Measurements from ENCODE around the gene GGA3.

Gene GGA3

GRCh38 chr17:75269844-75270217 is 8.4 kb upstream of the GGA3 start:
- TF ChIP-seq TCF12 (IDR thresholded peaks at IDR 0.05; ENCODE audit: low read depth) (no peak), CREB1 (IDR thresholded peaks at IDR 0.05; ENCODE audit: low read depth) (no peak), CEBPB (IDR thresholded peaks at IDR 0.05) (no peak), TEAD4 (IDR thresholded peaks at IDR 0.05) (no peak), TAF1 (IDR thresholded peaks at IDR 0.05; ENCODE audit: low read depth) (no peak), FOXM1 (IDR thresholded peaks at IDR 0.05; ENCODE audit: borderline replicate concordance, low read depth) (no peak), EP300 (IDR thresholded peaks at IDR 0.05; ENCODE audit: borderline replicate concordance) (no peak), ZBTB7A (IDR thresholded peaks at IDR 0.05; ENCODE audit: low read depth) (no peak), YY1 (IDR thresholded peaks at IDR 0.05; ENCODE audit: low read depth) (no peak), NFIC (IDR thresholded peaks at IDR 0.05) (no peak), RAD21 (IDR thresholded peaks at IDR 0.05; ENCODE audit: low read depth) (no peak), EGR1 (IDR thresholded peaks at IDR 0.05) (no peak)
- TF ChIP-seq, protein P1, sequence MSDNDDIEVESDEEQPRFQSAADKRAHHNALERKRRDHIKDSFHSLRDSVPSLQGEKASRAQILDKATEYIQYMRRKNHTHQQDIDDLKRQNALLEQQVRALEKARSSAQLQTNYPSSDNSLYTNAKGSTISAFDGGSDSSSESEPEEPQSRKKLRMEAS (IDR thresholded peaks at IDR 0.05) = no peak
- TF ChIP-seq, protein P2, sequence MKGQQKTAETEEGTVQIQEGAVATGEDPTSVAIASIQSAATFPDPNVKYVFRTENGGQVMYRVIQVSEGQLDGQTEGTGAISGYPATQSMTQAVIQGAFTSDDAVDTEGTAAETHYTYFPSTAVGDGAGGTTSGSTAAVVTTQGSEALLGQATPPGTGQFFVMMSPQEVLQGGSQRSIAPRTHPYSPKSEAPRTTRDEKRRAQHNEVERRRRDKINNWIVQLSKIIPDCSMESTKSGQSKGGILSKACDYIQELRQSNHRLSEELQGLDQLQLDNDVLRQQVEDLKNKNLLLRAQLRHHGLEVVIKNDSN (IDR thresholded peaks at IDR 0.05) = no peak
- TF ChIP-seq, protein P3, sequence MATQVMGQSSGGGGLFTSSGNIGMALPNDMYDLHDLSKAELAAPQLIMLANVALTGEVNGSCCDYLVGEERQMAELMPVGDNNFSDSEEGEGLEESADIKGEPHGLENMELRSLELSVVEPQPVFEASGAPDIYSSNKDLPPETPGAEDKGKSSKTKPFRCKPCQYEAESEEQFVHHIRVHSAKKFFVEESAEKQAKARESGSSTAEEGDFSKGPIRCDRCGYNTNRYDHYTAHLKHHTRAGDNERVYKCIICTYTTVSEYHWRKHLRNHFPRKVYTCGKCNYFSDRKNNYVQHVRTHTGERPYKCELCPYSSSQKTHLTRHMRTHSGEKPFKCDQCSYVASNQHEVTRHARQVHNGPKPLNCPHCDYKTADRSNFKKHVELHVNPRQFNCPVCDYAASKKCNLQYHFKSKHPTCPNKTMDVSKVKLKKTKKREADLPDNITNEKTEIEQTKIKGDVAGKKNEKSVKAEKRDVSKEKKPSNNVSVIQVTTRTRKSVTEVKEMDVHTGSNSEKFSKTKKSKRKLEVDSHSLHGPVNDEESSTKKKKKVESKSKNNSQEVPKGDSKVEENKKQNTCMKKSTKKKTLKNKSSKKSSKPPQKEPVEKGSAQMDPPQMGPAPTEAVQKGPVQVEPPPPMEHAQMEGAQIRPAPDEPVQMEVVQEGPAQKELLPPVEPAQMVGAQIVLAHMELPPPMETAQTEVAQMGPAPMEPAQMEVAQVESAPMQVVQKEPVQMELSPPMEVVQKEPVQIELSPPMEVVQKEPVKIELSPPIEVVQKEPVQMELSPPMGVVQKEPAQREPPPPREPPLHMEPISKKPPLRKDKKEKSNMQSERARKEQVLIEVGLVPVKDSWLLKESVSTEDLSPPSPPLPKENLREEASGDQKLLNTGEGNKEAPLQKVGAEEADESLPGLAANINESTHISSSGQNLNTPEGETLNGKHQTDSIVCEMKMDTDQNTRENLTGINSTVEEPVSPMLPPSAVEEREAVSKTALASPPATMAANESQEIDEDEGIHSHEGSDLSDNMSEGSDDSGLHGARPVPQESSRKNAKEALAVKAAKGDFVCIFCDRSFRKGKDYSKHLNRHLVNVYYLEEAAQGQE (IDR thresholded peaks at IDR 0.05; ENCODE audit: low read depth) = no peak

DNA sequence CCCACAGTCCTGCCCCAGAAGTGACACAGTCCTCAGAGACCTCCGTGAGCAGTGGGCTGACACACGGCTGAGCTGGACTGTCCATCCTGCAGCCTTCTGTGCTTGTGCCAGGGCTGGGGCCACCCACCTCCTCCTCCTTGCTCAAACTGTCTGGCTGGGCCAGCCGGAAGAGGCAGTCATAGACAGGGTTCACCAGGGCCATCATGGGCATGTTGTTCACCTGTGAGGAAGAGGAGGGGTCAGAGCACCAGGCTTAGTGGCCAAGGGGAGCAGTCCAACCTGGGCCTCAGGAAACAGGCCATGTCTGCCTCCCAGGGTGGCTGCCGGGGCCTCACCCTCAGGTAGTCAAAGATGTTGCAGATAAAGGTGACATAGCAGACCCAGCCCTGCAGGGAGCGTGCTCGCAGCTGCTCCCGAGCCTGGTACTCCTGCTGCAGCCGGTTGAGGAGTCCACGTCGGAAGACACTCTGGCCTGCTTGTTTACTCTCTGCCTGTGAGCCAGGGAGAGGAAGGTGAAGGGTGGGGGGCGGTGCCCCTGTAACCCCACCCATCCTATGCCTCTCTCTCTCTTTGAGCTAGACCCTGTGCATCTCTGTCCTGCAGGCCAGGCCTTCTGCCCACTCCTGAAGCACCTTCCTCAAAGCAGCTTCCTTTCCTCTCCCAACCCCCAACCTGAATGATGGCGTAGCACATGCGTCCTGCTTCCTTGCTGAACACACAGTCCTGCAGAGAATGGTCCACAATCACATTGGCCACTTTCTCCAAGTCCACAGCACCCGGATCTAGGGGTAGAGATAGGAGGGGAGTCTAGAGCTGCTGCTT is 6.2 kb upstream of the GGA3 start:
- TF ChIP-seq RAD21 (IDR thresholded peaks at IDR 0.05; ENCODE audit: low read depth) = no peak
- TF ChIP-seq TCF12 (IDR thresholded peaks at IDR 0.05; ENCODE audit: low read depth) = no peak
- TF ChIP-seq YY1 (IDR thresholded peaks at IDR 0.05; ENCODE audit: low read depth) = no peak
- TF ChIP-seq, protein P2 (IDR thresholded peaks at IDR 0.05) = no peak
- TF ChIP-seq, protein P1 (IDR thresholded peaks at IDR 0.05) = no peak
- no peak for TF ChIP-seq TEAD4 (IDR thresholded peaks at IDR 0.05)
- TF ChIP-seq CREB1 (IDR thresholded peaks at IDR 0.05; ENCODE audit: low read depth) = no peak
- TF ChIP-seq, protein P3 (IDR thresholded peaks at IDR 0.05; ENCODE audit: low read depth) = no peak
- TF ChIP-seq TAF1 (IDR thresholded peaks at IDR 0.05; ENCODE audit: low read depth) = no peak
- TF ChIP-seq FOXM1 (IDR thresholded peaks at IDR 0.05; ENCODE audit: borderline replicate concordance, low read depth) = no peak
- no peak for TF ChIP-seq CEBPB (IDR thresholded peaks at IDR 0.05)
- no peak for TF ChIP-seq NFIC (IDR thresholded peaks at IDR 0.05)
- TF ChIP-seq EGR1 (IDR thresholded peaks at IDR 0.05) = no peak
- TF ChIP-seq EP300 (IDR thresholded peaks at IDR 0.05; ENCODE audit: borderline replicate concordance) = no peak
- TF ChIP-seq ZBTB7A (IDR thresholded peaks at IDR 0.05; ENCODE audit: low read depth) = no peak

DNA sequence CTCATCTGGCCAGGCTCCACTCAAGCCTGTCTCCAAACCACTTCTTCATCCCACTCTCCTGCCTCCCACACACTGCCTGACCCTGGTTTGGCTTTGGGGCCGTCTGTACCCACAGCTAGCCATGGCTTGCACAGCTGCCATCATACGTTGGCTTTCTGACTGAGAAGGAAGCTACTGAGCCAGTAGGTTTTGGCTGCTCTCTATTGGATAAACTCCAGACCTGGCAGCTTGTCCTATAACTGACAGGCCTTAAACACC is 5.7 kb upstream of the GGA3 start:
- TF ChIP-seq YY1 (IDR thresholded peaks at IDR 0.05; ENCODE audit: low read depth) (no peak), CEBPB (IDR thresholded peaks at IDR 0.05) (no peak), TCF12 (IDR thresholded peaks at IDR 0.05; ENCODE audit: low read depth) (no peak), EGR1 (IDR thresholded peaks at IDR 0.05) (no peak), RAD21 (IDR thresholded peaks at IDR 0.05; ENCODE audit: low read depth) (no peak), FOXM1 (IDR thresholded peaks at IDR 0.05; ENCODE audit: borderline replicate concordance, low read depth) (no peak), TEAD4 (IDR thresholded peaks at IDR 0.05) (no peak), NFIC (IDR thresholded peaks at IDR 0.05) (no peak), CREB1 (IDR thresholded peaks at IDR 0.05; ENCODE audit: low read depth) (no peak), TAF1 (IDR thresholded peaks at IDR 0.05; ENCODE audit: low read depth) (no peak), EP300 (IDR thresholded peaks at IDR 0.05; ENCODE audit: borderline replicate concordance) (no peak), ZBTB7A (IDR thresholded peaks at IDR 0.05; ENCODE audit: low read depth) (no peak)
- TF ChIP-seq, protein P3 (IDR thresholded peaks at IDR 0.05; ENCODE audit: low read depth) = no peak
- TF ChIP-seq, protein P2 (IDR thresholded peaks at IDR 0.05) = no peak
- TF ChIP-seq, protein P1 (IDR thresholded peaks at IDR 0.05) = no peak
